GM23338 (cell line): ENCODE measurements around the gene PUM2. TPM values are rescaled to one million over a fixed set of nuclear protein-coding genes. Genes with fewer than 3 reads are reported as not detected.
"Not testable (repeated sequence)": the region's sequence is repeated elsewhere in the genome, so short reads cannot be mapped to it uniquely, and the experiment has no call there.

Experiments
- ATAC-seq: fragments of 200-7000 bp; cut with Tn5 transposase; 3 replicates; pipeline ENCODE4 v1.9.1; 2020
- DNase-seq: peaks from one replicate; pipeline ENCODE4 v3.0.0-alpha.2; 2015; ENCODE audit warnings: low spot score
- H2AFZ ChIP-seq: fragments of 200-600 bp; sonication (generic); 2 replicates; pipeline ENCODE4 v1.8.0; 2016; ENCODE audit warnings: antibody characterized with exemption, mild to moderate bottlenecking, moderate library complexity
- H3F3A ChIP-seq: fragments of 200-600 bp; sonication (generic); replicated peaks from 2 replicates; pipeline ENCODE4 v1.8.0; 2017; ENCODE audit warnings: antibody characterized with exemption, mixed run types, low read depth
- H3K27ac ChIP-seq: fragments of 200-600 bp; sonication (generic); 2 replicates; pipeline ENCODE4 v1.6.1; 2016; ENCODE audit warnings: low read depth
- H3K27me3 ChIP-seq: fragments of 200-600 bp; sonication (generic); 2 replicates; pipeline ENCODE4 v1.8.0; 2016; ENCODE audit warnings: mild to moderate bottlenecking, mixed run types, moderate library complexity; ENCODE audit not compliant: insufficient read depth
- H3K36me3 ChIP-seq: fragments of 200-600 bp; sonication (generic); 2 replicates; pipeline ENCODE4 v1.8.0; 2016; ENCODE audit warnings: mild to moderate bottlenecking; ENCODE audit not compliant: insufficient read depth
- H3K4me1 ChIP-seq: fragments of 200-600 bp; sonication (generic); 2 replicates; pipeline ENCODE4 v1.8.0; 2016; ENCODE audit warnings: mild to moderate bottlenecking, moderate library complexity; ENCODE audit not compliant: insufficient read depth
- H3K4me2 ChIP-seq: fragments of 200-600 bp; sonication (generic); 2 replicates; pipeline ENCODE4 v1.7.1; 2017; ENCODE audit warnings: mixed run types
- H3K4me3 ChIP-seq: fragments of 200-600 bp; sonication (generic); 2 replicates; pipeline ENCODE4 v1.6.1; 2016; ENCODE audit warnings: mixed run types
- H3K79me2 ChIP-seq: fragments of 200-600 bp; sonication (generic); replicated peaks from 2 replicates; pipeline ENCODE4 v1.8.0; 2017; ENCODE audit warnings: mild to moderate bottlenecking; ENCODE audit not compliant: insufficient read depth
- H3K9me2 ChIP-seq: fragments of 200-600 bp; sonication (generic); 2 replicates; pipeline ENCODE4 v1.8.0; 2017; ENCODE audit not compliant: insufficient read depth
- H4K20me1 ChIP-seq: fragments of 200-600 bp; sonication (generic); replicated peaks from 2 replicates; pipeline ENCODE4 v1.8.0; 2017; ENCODE audit warnings: mild to moderate bottlenecking; ENCODE audit not compliant: insufficient read depth
- H3K27ac Mint-ChIP-seq: 2 replicates; pipeline ENCODE4 v1.8.0; 2020; ENCODE audit warnings: inconsistent platforms, mild to moderate bottlenecking, moderate library complexity, mixed read lengths
- H3K27me3 Mint-ChIP-seq: 3 replicates; pipeline ENCODE4 v1.8.0; 2022; ENCODE audit warnings: low read depth, mild to moderate bottlenecking, moderate library complexity, mixed read lengths, inconsistent platforms; ENCODE audit not compliant: insufficient read depth, poor library complexity
- H3K36me3 Mint-ChIP-seq: 3 replicates; pipeline ENCODE4 v1.8.0; 2021; ENCODE audit warnings: low read depth, mild to moderate bottlenecking, inconsistent platforms, moderate library complexity, mixed read lengths
- H3K4me1 Mint-ChIP-seq: 3 replicates; pipeline ENCODE4 v1.8.0; 2020; ENCODE audit warnings: mild to moderate bottlenecking, inconsistent platforms, mixed read lengths
- H3K4me3 Mint-ChIP-seq: 3 replicates; pipeline ENCODE4 v1.8.0; 2021; ENCODE audit warnings: moderate library complexity, mild to moderate bottlenecking, inconsistent platforms, mixed read lengths
- H3K9me3 Mint-ChIP-seq: 3 replicates; pipeline ENCODE4 v1.8.0; 2020; ENCODE audit warnings: moderate library complexity, mild to moderate bottlenecking, inconsistent platforms, mixed read lengths
- CREB1 ChIP-seq: fragments of 250-450 bp; sonication (Bioruptor Pico); IDR thresholded peaks from 2 replicates; pipeline ENCODE4 v1.5.0; 2020; ENCODE audit warnings: low read depth, mild to moderate bottlenecking, moderate library complexity
- CTCF ChIP-seq, 2 experiments: fragments of 200-600 bp in 1 of 2; sonication (generic) in 1 of 2; conservative IDR thresholded peaks; 2 replicates each; pipeline versions ENCODE4 v1.5.1 to v1.6.1; 2016 to 2017; ENCODE audit warnings: antibody characterized with exemption in 2 of 2, low read depth in 2 of 2, mild to moderate bottlenecking in 2 of 2, moderate library complexity in 1 of 2
- ETS1 ChIP-seq: IDR thresholded peaks from 2 replicates; pipeline ENCODE4 v1.6.1; 2016; ENCODE audit warnings: antibody characterized with exemption
- EZH2 ChIP-seq: fragments of 200-600 bp; sonication (generic); IDR thresholded peaks from one replicate; pipeline ENCODE4 v1.8.0; 2017; ENCODE audit warnings: antibody characterized with exemption, mild to moderate bottlenecking, low read depth; ENCODE audit not compliant: unreplicated experiment
- EZH2phosphoT487 ChIP-seq: fragments of 200-600 bp; sonication (generic); IDR thresholded peaks from one replicate; pipeline ENCODE4 v1.8.1; 2018; ENCODE audit warnings: antibody characterized with exemption; ENCODE audit not compliant: unreplicated experiment
- JUNB ChIP-seq: IDR thresholded peaks from one replicate; pipeline ENCODE4 v1.6.1; 2016; ENCODE audit warnings: antibody characterized with exemption; ENCODE audit not compliant: unreplicated experiment
- NANOG ChIP-seq: IDR thresholded peaks from 2 replicates; pipeline ENCODE4 v1.6.1; 2016; ENCODE audit warnings: antibody characterized with exemption, borderline replicate concordance
- POLR2AphosphoS5 ChIP-seq: IDR thresholded peaks from 2 replicates; pipeline ENCODE4 v1.6.1; 2016; ENCODE audit warnings: antibody characterized with exemption, low read depth
- STAT1 ChIP-seq: IDR thresholded peaks from one replicate; pipeline ENCODE4 v1.6.1; 2016; ENCODE audit warnings: antibody characterized with exemption; ENCODE audit not compliant: unreplicated experiment
- ZNF331 ChIP-seq: fragments of 250-450 bp; sonication (Bioruptor Pico); IDR thresholded peaks from 2 replicates; pipeline ENCODE4 v1.5.0; 2020; ENCODE audit warnings: low read depth, mild to moderate bottlenecking, moderate library complexity
- ZNF462 ChIP-seq: fragments of 250-450 bp; sonication (Bioruptor Pico); IDR thresholded peaks from 2 replicates; pipeline ENCODE4 v1.5.0; 2020; ENCODE audit warnings: mild to moderate bottlenecking, moderate library complexity
- polyA plus RNA-seq: library from polyadenylated mRNA; unstranded; fragments of >200 nt; fragmentation: Nextera tagmentation; extraction: Ambion mirVana; gene quantifications from 2 replicates; pipeline ENCODE4 v1.2.1, GENCODE V29; 2016
- total RNA-seq: library from RNA; depleted of rRNA; stranded (reverse); fragments of >200 nt; shearing (Covaris generic); gene quantifications from 2 replicates; pipeline ENCODE4 v1.2.3, GENCODE V29; 2014

Gene PUM2
- total and polyA plus RNA-seq, 2 experiments from 2014 or later: 29.9 to 94.1 TPM

GRCh38 chr2:20367929-20368328 is 17.3 kb upstream of the PUM2 start:
- not testable (repeated sequence) for H2AFZ ChIP-seq, H3K27ac ChIP-seq, H3K4me1 Mint-ChIP-seq, H3K4me1 ChIP-seq, H3K36me3 ChIP-seq, DNase-seq, H3K79me2 ChIP-seq, ATAC-seq, H3K36me3 Mint-ChIP-seq, H3K27ac Mint-ChIP-seq, H3F3A ChIP-seq, H3K27me3 Mint-ChIP-seq, H3K9me2 ChIP-seq, H3K4me3 Mint-ChIP-seq, H3K4me3 ChIP-seq, H3K4me2 ChIP-seq, H3K27me3 ChIP-seq, H4K20me1 ChIP-seq
- peaks cover 23% of the 10 kb centered on the region for H3K9me3 Mint-ChIP-seq

- Histone ChIP-seq H3K4me3 (no peak overlapping the region), H3K36me3 (no peaks in the 10 kb centered on the region), H3K9me2 (no peaks in the 10 kb centered on the region), H3K79me2 (no peaks in the 10 kb centered on the region), H4K20me1 (no peaks in the 10 kb centered on the region), H3K4me1 (no peaks in the 10 kb centered on the region), H3K27ac (no peak overlapping the region), H2AFZ (no peak overlapping the region), H3K27me3 (no peaks in the 10 kb centered on the region), H3K4me2 (no peak overlapping the region), H3F3A (no peaks in the 10 kb centered on the region)
- DNase-seq (no peak), ATAC-seq (no peak)
- no peak overlapping the region for H3K27ac Mint-ChIP-seq
- peaks cover 23% of the 10 kb centered on the region for H3K9me3 Mint-ChIP-seq
- H3K27me3 Mint-ChIP-seq: peaks cover 2% of the 10 kb centered on the region
- no peak overlapping the region for H3K4me3 Mint-ChIP-seq
- peaks cover 6% of the 10 kb centered on the region; the same call in 1 of the 3 replicates for H3K36me3 Mint-ChIP-seq
- H3K4me1 Mint-ChIP-seq: peaks cover 5% of the 10 kb centered on the region; the same call in 2 of the 3 replicates
- TF ChIP-seq ZNF462 (CRISPR knock-in tag) (no peak), NANOG (no peak), CREB1 (CRISPR knock-in tag) (no peak), JUNB (no peak), POLR2AphosphoS5 (no peak), STAT1 (no peak), ETS1 (no peak), EZH2 (no peak), EZH2phosphoT487 (no peak), CTCF (conservative IDR thresholded peaks at IDR 0.05; ENCODE audit: low read depth in 2 of 2) (no peak), ZNF331 (CRISPR knock-in tag) (no peak)
Measured at GRCh38 chr2:20366672-20367116, 16.1 kb upstream of the PUM2 start.
